ENCODE measurements around the gene SBNO2. TPM values are rescaled to one million over a fixed set of nuclear protein-coding genes. Genes with fewer than 3 reads are reported as not detected.

SBNO2 gene
- total RNA-seq, 1 experiment from 2014 or later, result 97.8 TPM

- DNase-seq, result no peak
- H3K36me3 Mint-ChIP-seq (ENCODE audit: insufficient read depth, unreplicated experiment), result peaks cover 6% of the 10 kb centered on the region
- CTCF ChIA-PET, result no interaction called here
- H3K27ac Mint-ChIP-seq (ENCODE audit: unreplicated experiment), result no peak overlapping the region
- intact Hi-C loops (cut with micrococcal nuclease; ENCODE audit: unreplicated experiment), result no loop called here
- H3K4me1 Mint-ChIP-seq (ENCODE audit: low read depth, unreplicated experiment), result no peaks in the 10 kb centered on the region
- H3K27me3 Mint-ChIP-seq (ENCODE audit: unreplicated experiment), result no peaks in the 10 kb centered on the region
- TF ChIP-seq, protein P1, sequence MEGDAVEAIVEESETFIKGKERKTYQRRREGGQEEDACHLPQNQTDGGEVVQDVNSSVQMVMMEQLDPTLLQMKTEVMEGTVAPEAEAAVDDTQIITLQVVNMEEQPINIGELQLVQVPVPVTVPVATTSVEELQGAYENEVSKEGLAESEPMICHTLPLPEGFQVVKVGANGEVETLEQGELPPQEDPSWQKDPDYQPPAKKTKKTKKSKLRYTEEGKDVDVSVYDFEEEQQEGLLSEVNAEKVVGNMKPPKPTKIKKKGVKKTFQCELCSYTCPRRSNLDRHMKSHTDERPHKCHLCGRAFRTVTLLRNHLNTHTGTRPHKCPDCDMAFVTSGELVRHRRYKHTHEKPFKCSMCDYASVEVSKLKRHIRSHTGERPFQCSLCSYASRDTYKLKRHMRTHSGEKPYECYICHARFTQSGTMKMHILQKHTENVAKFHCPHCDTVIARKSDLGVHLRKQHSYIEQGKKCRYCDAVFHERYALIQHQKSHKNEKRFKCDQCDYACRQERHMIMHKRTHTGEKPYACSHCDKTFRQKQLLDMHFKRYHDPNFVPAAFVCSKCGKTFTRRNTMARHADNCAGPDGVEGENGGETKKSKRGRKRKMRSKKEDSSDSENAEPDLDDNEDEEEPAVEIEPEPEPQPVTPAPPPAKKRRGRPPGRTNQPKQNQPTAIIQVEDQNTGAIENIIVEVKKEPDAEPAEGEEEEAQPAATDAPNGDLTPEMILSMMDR (IDR thresholded peaks at IDR 0.05; ENCODE audit: unreplicated experiment), result no peak
- H3K4me3 Mint-ChIP-seq (ENCODE audit: low read depth, unreplicated experiment), result no peak overlapping the region
- no peaks in the 10 kb centered on the region for H3K9me3 Mint-ChIP-seq (ENCODE audit: low read depth, unreplicated experiment)
- no TSS peak for BruUV-seq (replicated peaks)
These were observed 100.8 kb downstream of the SBNO2 start for GRCh38 chr19:1073063-1073955.

- CTCF ChIA-PET, result no interaction called here
- TF ChIP-seq, protein P1 (IDR thresholded peaks at IDR 0.05; ENCODE audit: unreplicated experiment), result no peak
- intact Hi-C loops (cut with micrococcal nuclease; ENCODE audit: unreplicated experiment), result no loop called here
- no TSS peak for BruUV-seq (replicated peaks)
- Mint-ChIP-seq H3K27me3 (ENCODE audit: unreplicated experiment) (no peaks in the 10 kb centered on the region), H3K4me3 (ENCODE audit: low read depth, unreplicated experiment) (no peak overlapping the region), H3K4me1 (ENCODE audit: low read depth, unreplicated experiment) (no peaks in the 10 kb centered on the region), H3K36me3 (ENCODE audit: insufficient read depth, unreplicated experiment) (peaks cover 6% of the 10 kb centered on the region), H3K27ac (ENCODE audit: unreplicated experiment) (no peak overlapping the region), H3K9me3 (ENCODE audit: low read depth, unreplicated experiment) (no peaks in the 10 kb centered on the region)
- DNase-seq, result no peak
These were observed 101.6 kb downstream of the SBNO2 start for GRCh38 chr19:1072371-1073015.

DNA sequence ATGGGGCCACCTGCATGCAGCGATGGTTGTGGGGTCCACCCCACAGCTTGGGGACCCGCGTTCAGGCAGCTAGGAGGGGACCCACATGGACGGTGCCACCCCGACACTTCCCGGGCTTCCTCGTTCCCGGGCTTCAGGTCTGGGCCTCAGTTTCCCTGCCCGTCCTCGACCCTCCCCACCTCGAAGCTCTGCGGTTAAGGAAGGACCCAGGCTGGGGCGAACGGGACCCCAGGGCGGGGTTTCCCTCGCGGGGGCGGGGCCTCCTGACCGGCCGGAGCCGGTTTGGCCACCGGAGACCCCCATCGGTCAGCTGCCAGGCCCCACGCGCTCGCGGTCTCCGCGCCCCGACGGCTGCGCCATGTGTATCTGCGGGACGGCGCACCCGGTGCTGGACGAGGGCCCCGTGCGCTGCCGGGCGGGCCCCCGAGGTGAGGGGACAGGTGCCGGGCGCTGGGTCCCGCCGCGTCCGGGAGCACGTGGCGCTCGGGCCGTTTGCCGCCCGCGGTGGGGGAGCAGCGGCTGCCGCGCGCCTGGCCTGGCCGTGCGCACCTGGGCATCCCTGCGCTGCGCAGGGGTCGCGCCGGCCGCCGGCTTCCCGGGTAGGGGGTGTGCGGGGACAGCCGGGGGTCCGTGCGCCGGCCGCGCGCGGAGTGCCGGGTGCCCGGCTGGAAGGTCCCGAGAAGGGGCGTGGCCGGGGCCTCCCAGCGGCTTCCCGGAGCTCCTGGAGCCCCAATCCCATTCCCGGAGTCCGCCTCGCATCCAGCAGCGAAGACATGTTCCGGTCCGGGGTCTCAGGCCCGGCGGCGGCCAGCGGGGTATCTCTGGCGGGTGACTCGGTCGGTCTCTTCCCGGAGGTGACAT is 102.9 kb downstream of the SBNO2 start:
- Mint-ChIP-seq H3K9me3 (ENCODE audit: low read depth, unreplicated experiment) (no peaks in the 10 kb centered on the region), H3K4me3 (ENCODE audit: low read depth, unreplicated experiment) (no peak overlapping the region), H3K4me1 (ENCODE audit: low read depth, unreplicated experiment) (no peaks in the 10 kb centered on the region), H3K27ac (ENCODE audit: unreplicated experiment) (no peak overlapping the region), H3K27me3 (ENCODE audit: unreplicated experiment) (no peaks in the 10 kb centered on the region), H3K36me3 (ENCODE audit: insufficient read depth, unreplicated experiment) (peaks cover 11% of the 10 kb centered on the region)
- intact Hi-C loops (cut with micrococcal nuclease; ENCODE audit: unreplicated experiment), result no loop called here
- TF ChIP-seq, protein P1 (IDR thresholded peaks at IDR 0.05; ENCODE audit: unreplicated experiment), result no peak
- CTCF ChIA-PET, result no interaction called here
- no peak for DNase-seq
- no TSS peak for BruUV-seq (replicated peaks)

GRCh38 chr19:1070576-1070930 is 103.5 kb downstream of the SBNO2 start:
- Mint-ChIP-seq H3K9me3 (ENCODE audit: low read depth, unreplicated experiment) (no peaks in the 10 kb centered on the region), H3K27me3 (ENCODE audit: unreplicated experiment) (no peaks in the 10 kb centered on the region), H3K36me3 (ENCODE audit: insufficient read depth, unreplicated experiment) (peaks cover 16% of the 10 kb centered on the region), H3K4me1 (ENCODE audit: low read depth, unreplicated experiment) (peaks cover 3% of the 10 kb centered on the region), H3K27ac (ENCODE audit: unreplicated experiment) (no peak overlapping the region), H3K4me3 (ENCODE audit: low read depth, unreplicated experiment) (no peak overlapping the region)
- TF ChIP-seq, protein P1 (IDR thresholded peaks at IDR 0.05; ENCODE audit: unreplicated experiment), result no peak
- intact Hi-C loops (cut with micrococcal nuclease; ENCODE audit: unreplicated experiment), result no loop called here
- CTCF ChIA-PET, result no interaction called here
- DNase-seq, result no peak
- no TSS peak for BruUV-seq (replicated peaks)
